H1 (cell line): ENCODE measurements around the gene RBM19. TPM values are rescaled to one million over a fixed set of nuclear protein-coding genes. Genes with fewer than 3 reads are reported as not detected.

ENCODE experiments used
- CTCF ChIA-PET: fragments of 300-600 bp; sonication (Branson Sonifier 250); formaldehyde crosslinking; loops from one replicate; lab custom pipeline; 2021; ENCODE audit not compliant: partially characterized antibody; lab: Charles Lee
- POLR2A ChIA-PET: fragments of 300-600 bp; sonication (Branson Sonifier 250); formaldehyde crosslinking; loops from one replicate; lab custom pipeline; 2021; ENCODE audit warnings: inconsistent platforms; ENCODE audit not compliant: partially characterized antibody; lab: Charles Lee
- DNase-seq, 2 experiments: peaks; one replicate each; pipeline versions ENCODE4 v3.0.0 to v3.0.0-alpha.2; 2010 to 2022; ENCODE audit warnings: low spot score in 2 of 2, low read depth in 1 of 2, mixed read lengths in 1 of 2
- FAIRE-seq: peaks from 2 replicates; lab custom pipeline; 2011; peaks lifted over from hg19 to GRCh38; lab: Jason Lieb, UNC
- H2AFZ ChIP-seq: 2 replicates; pipeline ENCODE4 v1.8.1; 2012; ENCODE audit warnings: low read length, inconsistent platforms
- H2AK5ac ChIP-seq: 2 replicates; pipeline ENCODE4 v1.6.1; 2013; ENCODE audit warnings: low read depth, low read length
- H2BK120ac ChIP-seq: replicated peaks from 2 replicates; pipeline ENCODE3; 2013; ENCODE audit warnings: low read depth, low read length, inconsistent platforms
- H2BK12ac ChIP-seq: 2 replicates; pipeline ENCODE4 v1.6.1; 2013; ENCODE audit warnings: low read depth, low read length
- H2BK15ac ChIP-seq: 2 replicates; pipeline ENCODE4 v1.6.1; 2013; ENCODE audit warnings: low read length
- H2BK20ac ChIP-seq: 2 replicates; pipeline ENCODE4 v1.6.1; 2013; ENCODE audit warnings: low read length
- H2BK5ac ChIP-seq: 2 replicates; pipeline ENCODE4 v1.6.1; 2013; ENCODE audit warnings: low read depth, low read length
- H3K14ac ChIP-seq: 2 replicates; pipeline ENCODE4 v1.6.1; 2013; ENCODE audit warnings: inconsistent platforms; ENCODE audit not compliant: insufficient read length
- H3K18ac ChIP-seq: 2 replicates; pipeline ENCODE4 v1.6.1; 2013; ENCODE audit warnings: low read length; ENCODE audit errors: extremely low read depth
- H3K23ac ChIP-seq: 2 replicates; pipeline ENCODE4 v1.6.1; 2013; ENCODE audit warnings: inconsistent platforms; ENCODE audit not compliant: insufficient read length
- H3K23me2 ChIP-seq: 2 replicates; pipeline ENCODE4 v1.6.1; 2013; ENCODE audit warnings: low read depth, low read length
- H3K27ac ChIP-seq: 2 replicates; pipeline ENCODE4 v1.6.1; 2011; ENCODE audit warnings: low read depth, low read length, inconsistent platforms
- H3K27me3 ChIP-seq, 4 experiments: replicated peaks in 1 of 4; 1 replicate in 1 of 4; 2 replicates in 3 of 4; pipeline versions ENCODE4 v1.6.1 to v1.8.1; 2011 to 2013; ENCODE audit warnings: low read length in 3 of 4, mild to moderate bottlenecking in 3 of 4, inconsistent platforms in 2 of 4, mixed read lengths in 2 of 4, moderate library complexity in 1 of 4; ENCODE audit not compliant: control insufficient read depth in 3 of 4, insufficient read depth in 3 of 4; ENCODE audit errors: extremely low read depth in 1 of 4
- H3K36me3 ChIP-seq, 4 experiments: 2 replicates each; pipeline versions ENCODE4 v1.6.1 to v1.8.1; 2011 to 2013; ENCODE audit warnings: mild to moderate bottlenecking in 4 of 4, low read length in 3 of 4, moderate library complexity in 2 of 4, control low read depth in 1 of 4, inconsistent platforms in 1 of 4; ENCODE audit not compliant: insufficient read depth in 4 of 4, control insufficient read depth in 2 of 4
- H3K4ac ChIP-seq: replicated peaks from 2 replicates; pipeline ENCODE3; 2013; ENCODE audit warnings: low read length, low read depth, mixed read lengths, inconsistent platforms; ENCODE audit not compliant: insufficient read length
- H3K4me1 ChIP-seq, 4 experiments: replicated peaks in 1 of 4; 1 replicate in 1 of 4; 2 replicates in 3 of 4; pipeline versions ENCODE4 v1.6.1 to v1.8.1; 2011 to 2013; ENCODE audit warnings: low read length in 3 of 4, inconsistent platforms in 2 of 4, mixed read lengths in 1 of 4; ENCODE audit not compliant: insufficient read depth in 4 of 4, control insufficient read depth in 3 of 4
- H3K4me2 ChIP-seq, 2 experiments: 2 replicates each; pipeline versions ENCODE4 v1.6.1 to v1.8.1; 2011 to 2013; ENCODE audit warnings: low read depth in 2 of 2, low read length in 2 of 2, control low read depth in 1 of 2, inconsistent platforms in 1 of 2, mild to moderate bottlenecking in 1 of 2; ENCODE audit not compliant: insufficient read depth in 1 of 2
- H3K4me3 ChIP-seq, 4 experiments: fragments of 200-600, 300-600 bp in 1 of 4; sonication (generic), shearing (Covaris generic), sonication (Bioruptor Twin) in 1 of 4; 2 replicates each; pipeline versions ENCODE4 v1.5.1 to v1.8.1; 2011 to 2016; ENCODE audit warnings: low read length in 4 of 4, low read depth in 3 of 4, control low read depth in 2 of 4, inconsistent platforms in 2 of 4, mild to moderate bottlenecking in 2 of 4, mixed read lengths in 1 of 4, moderate library complexity in 1 of 4; ENCODE audit not compliant: insufficient read depth in 2 of 4; ENCODE audit errors: extremely low read depth in 1 of 4
- H3K56ac ChIP-seq: replicated peaks from 2 replicates; pipeline ENCODE3; 2013; ENCODE audit warnings: low read depth, mild to moderate bottlenecking, mixed read lengths, low read length, inconsistent platforms; ENCODE audit not compliant: insufficient read length
- H3K79me1 ChIP-seq: 2 replicates; pipeline ENCODE4 v1.6.1; 2013; ENCODE audit warnings: low read depth, low read length, control low read depth
- H3K79me2 ChIP-seq, 2 experiments: 2 replicates each; pipeline versions ENCODE4 v1.6.1 to v1.8.1; 2012 to 2013; ENCODE audit warnings: low read length in 2 of 2, mild to moderate bottlenecking in 2 of 2, inconsistent platforms in 1 of 2; ENCODE audit not compliant: insufficient read depth in 2 of 2, control insufficient read depth in 1 of 2
- H3K9ac ChIP-seq, 4 experiments: replicated peaks in 1 of 4; 1 replicate in 1 of 4; 2 replicates in 3 of 4; pipeline versions ENCODE4 v1.6.1 to v1.8.1; 2011 to 2013; ENCODE audit warnings: low read depth in 3 of 4, low read length in 3 of 4, control low read depth in 2 of 4, mild to moderate bottlenecking in 2 of 4, moderate library complexity in 2 of 4, inconsistent platforms in 1 of 4; ENCODE audit errors: extremely low read depth in 1 of 4
- H3K9me3 ChIP-seq, 2 experiments: 2 replicates each; pipeline versions ENCODE4 v1.6.1 to v1.8.1; 2012 to 2013; ENCODE audit warnings: mild to moderate bottlenecking in 2 of 2, moderate library complexity in 2 of 2, control low read depth in 1 of 2, inconsistent platforms in 1 of 2, low read depth in 1 of 2, low read length in 1 of 2, mixed read lengths in 1 of 2; ENCODE audit not compliant: insufficient read depth in 2 of 2
- H4K20me1 ChIP-seq, 2 experiments: replicated peaks in 1 of 2; 2 replicates each; pipeline versions ENCODE3 to v1.8.1; 2011 to 2013; ENCODE audit warnings: inconsistent platforms in 2 of 2, low read length in 2 of 2, mild to moderate bottlenecking in 1 of 2; ENCODE audit not compliant: insufficient read depth in 2 of 2, control insufficient read depth in 1 of 2
- H4K5ac ChIP-seq: 2 replicates; pipeline ENCODE4 v1.6.1; 2013; ENCODE audit warnings: low read length, low read depth, mixed read lengths, inconsistent platforms; ENCODE audit not compliant: insufficient read length
- H4K8ac ChIP-seq: 2 replicates; pipeline ENCODE4 v1.8.0; 2013; ENCODE audit warnings: mild to moderate bottlenecking, moderate library complexity, low read length, inconsistent platforms; ENCODE audit not compliant: insufficient read depth; ENCODE audit errors: extremely low read depth
- H4K91ac ChIP-seq: replicated peaks from 2 replicates; pipeline ENCODE3; 2013; ENCODE audit warnings: low read length, mixed read lengths, inconsistent platforms; ENCODE audit not compliant: insufficient read length
- CBX8 ChIP-seq: fragments of 300-800, 300-1000 bp; sonication (generic); IDR thresholded peaks from 2 replicates; pipeline ENCODE4 v1.7.1; 2016; ENCODE audit warnings: low read depth, low read length, borderline replicate concordance
- CREB1 ChIP-seq: IDR thresholded peaks from 2 replicates; pipeline ENCODE4 v1.6.1; 2012; ENCODE audit warnings: inconsistent platforms
- GABPA ChIP-seq: IDR thresholded peaks from 2 replicates; pipeline ENCODE4 v1.6.1; 2011; ENCODE audit warnings: mild to moderate bottlenecking, low read length, moderate library complexity, borderline replicate concordance; ENCODE audit not compliant: insufficient read depth
- KDM1A ChIP-seq: fragments of 200-600, 300-600 bp; sonication (generic); IDR thresholded peaks from 2 replicates; pipeline ENCODE4 v1.7.1; 2016; ENCODE audit warnings: mild to moderate bottlenecking, low read length, borderline replicate concordance
- NANOG ChIP-seq: IDR thresholded peaks from 2 replicates; pipeline ENCODE4 v1.6.1; 2011; ENCODE audit warnings: low read length, low read depth, mild to moderate bottlenecking, inconsistent platforms; ENCODE audit not compliant: insufficient read depth, poor library complexity, severe bottlenecking
- RXRA ChIP-seq: IDR thresholded peaks from 2 replicates; pipeline ENCODE4 v1.6.1; 2011; ENCODE audit warnings: low read depth, mild to moderate bottlenecking, low read length, moderate library complexity; ENCODE audit not compliant: insufficient read depth
- WGBS, 2 experiments: shearing (Covaris generic) in 1 of 2; methylation state at CpG; one replicate each; pipeline versions ENCODE4 v1.1.6 to v1.1.7; 2013 to 2015; ENCODE audit warnings: low lambda C conversion rate in 2 of 2, mixed read lengths in 2 of 2, inconsistent platforms in 1 of 2, low coverage in 1 of 2, missing lambda C conversion rate in 1 of 2; ENCODE audit not compliant: insufficient replicate concordance in 2 of 2, insufficient coverage in 1 of 2, insufficient read length in 1 of 2; ENCODE audit errors: extremely low coverage in 1 of 2, missing lambda C conversion rate in 1 of 2; 5-methylcytosine and 5-hydroxymethylcytosine counted together
- polyA plus RNA-seq, 7 experiments: library from polyadenylated mRNA; depleted of rRNA in 3 of 7; stranded (reverse) in 5 of 7; unstranded in 2 of 7; fragments of >200 nt in 5 of 7; fragments of 200-250 nt in 2 of 7; gene quantifications; 1 replicate in 5 of 7; 2 replicates in 1 of 7; 4 replicates in 1 of 7; pipeline versions ENCODE4 v1.2.1 to v1.2.3, GENCODE V29; 2011 to 2013; ENCODE audit warnings: missing spikeins in 2 of 7, mixed read lengths in 2 of 7
- total RNA-seq: library from RNA; stranded (reverse); fragmentation: NEBNext Ultra II Directional; extraction: Animal tissue kit (Norgen Biotek cat#: 25700); gene quantifications from 2 replicates; pipeline ENCODE4 v1.2.1, GENCODE V29; 2021

RBM19 gene
- total and polyA plus RNA-seq, 2 of the 8 experiments (the other 6 are each of a cell fraction or from before 2014, with no cell fraction given), result 23.4 to 61.9 TPM

- no peak overlapping the region for H4K8ac ChIP-seq
- H2BK12ac ChIP-seq, result no peak overlapping the region
- H3K27me3 ChIP-seq, result no peaks in the 10 kb centered on the region
- 94% methylated on average over 4 of the region's 4 CpGs; no CpG with 5 or more reads in 1 of the 2 experiments for WGBS, 2 experiments
- no peak overlapping the region for H3K4ac ChIP-seq
- H2BK20ac ChIP-seq, result no peak overlapping the region
- peaks cover 0 to under 1% (median 0%) of the 10 kb centered on the region in 4 experiments; a peak in 1 of 7 replicates for H3K4me1 ChIP-seq
- no peak overlapping the region for H3K23ac ChIP-seq
- H4K20me1 ChIP-seq, result peaks cover 0 to 7% of the 10 kb centered on the region in 2 experiments
- H3K56ac ChIP-seq, result no peak overlapping the region
- no peaks in the 10 kb centered on the region for H3K36me3 ChIP-seq
- DNase-seq, result no peak
- ChIA-PET POLR2A (no interaction called here), CTCF (interaction anchor here (1.1 to 1.5 kb wide), 3 partner anchors 12 to 56 kb away, joined by 3 to 6 read pairs (median 5); no protein-coding TSS in a partner anchor)
- H3K14ac ChIP-seq, result no peak overlapping the region
- 0 out of 2 replicates have a peak overlapping the region, but pooled peaks have one; percentile 39 for H2AK5ac ChIP-seq
- no peaks in the 10 kb centered on the region for H3K79me2 ChIP-seq
- no peaks in the 10 kb centered on the region for H3K79me1 ChIP-seq
- H4K91ac ChIP-seq, result no peak overlapping the region
- no peak overlapping the region for H2BK5ac ChIP-seq
- H3K9me3 ChIP-seq, result no peaks in the 10 kb centered on the region
- no peak overlapping the region for H2BK120ac ChIP-seq
- no peak overlapping the region for H3K27ac ChIP-seq
- no peaks in the 10 kb centered on the region for H3K23me2 ChIP-seq
- H3K18ac ChIP-seq, result no peak overlapping the region
- no peak for FAIRE-seq
- no peak overlapping the region for H2BK15ac ChIP-seq
- TF ChIP-seq CBX8 (no peak), CREB1 (no peak), GABPA (no peak), NANOG (no peak), RXRA (no peak), KDM1A (no peak)
- H3K9ac ChIP-seq, result no peak overlapping the region
- H2AFZ ChIP-seq, result no peak overlapping the region
- no peak overlapping the region for H3K4me2 ChIP-seq
- no peak overlapping the region for H3K4me3 ChIP-seq
- H4K5ac ChIP-seq, result no peak overlapping the region
Observed at GRCh38 chr12:113831016-113831415, 135.1 kb downstream of the RBM19 start.
